Measurements from ENCODE around the gene TBC1D24.

The TBC1D24 gene

GRCh38 chr16:2500430-2500917 is 25.5 kb downstream of the TBC1D24 start:
- DNase-seq (ENCODE audit: low spot score): no peak

GRCh38 chr16:2500918-2501750 is 26.2 kb downstream of the TBC1D24 start:
- DNase-seq (ENCODE audit: low spot score): peak; percentile 90

GRCh38 chr16:2501946-2502895 is 27.3 kb downstream of the TBC1D24 start:
- DNase-seq (ENCODE audit: low spot score): no peak

- no peak for DNase-seq (ENCODE audit: low spot score)
These were observed 30.8 kb downstream of the TBC1D24 start for GRCh38 chr16:2505695-2506094.

GRCh38 chr16:2507052-2507659 is 32.2 kb downstream of the TBC1D24 start:
- DNase-seq (ENCODE audit: low spot score): no peak

GRCh38 chr16:2507665-2508064 is 32.7 kb downstream of the TBC1D24 start:
- DNase-seq (ENCODE audit: low spot score): no peak

- no peak for DNase-seq (ENCODE audit: low spot score)
These were observed 33.9 kb downstream of the TBC1D24 start for GRCh38 chr16:2508722-2509400.

GRCh38 chr16:2511128-2511800 is 36.3 kb downstream of the TBC1D24 start:
- peak; percentile 84 for DNase-seq (ENCODE audit: low spot score)

- no peak for DNase-seq (ENCODE audit: low spot score)
These were observed 37.2 kb downstream of the TBC1D24 start for GRCh38 chr16:2511996-2512734.

- DNase-seq (ENCODE audit: low spot score): no peak
These were observed 37.9 kb downstream of the TBC1D24 start for GRCh38 chr16:2512735-2513404.

- peak; percentile 96 for DNase-seq (ENCODE audit: low spot score)
These were observed 38.7 kb downstream of the TBC1D24 start, which contains the start of gene ATP6V0C for GRCh38 chr16:2513405-2514332. TSS of gene ATP6V0C (plus strand) at chr16:2513952. CDS start at chr16:2514104, 152 bp downstream.

GRCh38 chr16:2514333-2515179 is 39.6 kb downstream of the TBC1D24 start:
- DNase-seq (ENCODE audit: low spot score): no peak

GRCh38 chr16:2515180-2515851 is 40.4 kb downstream of the TBC1D24 start:
- peak; percentile 46 for DNase-seq (ENCODE audit: low spot score)

- DNase-seq (ENCODE audit: low spot score): no peak
These were observed 41.7 kb downstream of the TBC1D24 start for GRCh38 chr16:2516391-2517240.

- DNase-seq (ENCODE audit: low spot score): no peak
These were observed 43.2 kb downstream of the TBC1D24 start for GRCh38 chr16:2517954-2518605.
